OCI-LY7 (cell line): ENCODE data around the gene CERCAM. TPM values are rescaled to one million over a fixed set of nuclear protein-coding genes. Genes with fewer than 3 reads are reported as not detected.

ENCODE experiments used
- BruUV-seq: library from RNA; stranded (reverse); fragments of 400-500 nt; replicated peaks from 2 replicates; lab custom pipeline; 2021; lab: Mats Ljungman, UMichigan
- CTCF ChIA-PET: fragments of 300-600 bp; sonication (Branson Sonifier 250); formaldehyde crosslinking; loops from one replicate; lab custom pipeline; 2022; ENCODE audit warnings: antibody characterized with exemption; ENCODE audit not compliant: unreplicated experiment; lab: Charles Lee
- POLR2A ChIA-PET: fragments of 300-600 bp; sonication (Branson Sonifier 250); formaldehyde crosslinking; loops from one replicate; lab custom pipeline; 2022; ENCODE audit warnings: antibody characterized with exemption; lab: Charles Lee
- DNase-seq: peaks from one replicate; pipeline ENCODE4 v3.0.0-alpha.2; 2015; ENCODE audit warnings: low spot score
- H2AFZ ChIP-seq: fragments of 200-600 bp; sonication (generic), shearing (Covaris generic); 2 replicates; pipeline ENCODE4 v1.6.1; 2014; ENCODE audit warnings: mild to moderate bottlenecking, antibody characterized with exemption, low read length, moderate library complexity
- H3K27ac ChIP-seq: fragments of 200-600 bp; sonication (generic); 2 replicates; pipeline ENCODE4 v1.5.1; 2014; ENCODE audit warnings: mixed run types, low read depth, mild to moderate bottlenecking, moderate library complexity, low read length, inconsistent platforms; ENCODE audit not compliant: poor library complexity, severe bottlenecking
- H3K36me3 ChIP-seq: fragments of 200-600 bp; sonication (generic); 2 replicates; pipeline ENCODE4 v1.6.1; 2014; ENCODE audit warnings: mild to moderate bottlenecking, antibody characterized with exemption, low read length, moderate library complexity, mixed read lengths; ENCODE audit not compliant: insufficient read depth
- H3K4me1 ChIP-seq: fragments of 200-600 bp; sonication (generic); 2 replicates; pipeline ENCODE4 v1.5.1; 2014; ENCODE audit warnings: mild to moderate bottlenecking, low read length; ENCODE audit not compliant: insufficient read depth, poor library complexity, severe bottlenecking
- H3K4me2 ChIP-seq: fragments of 200-600 bp; sonication (generic); 2 replicates; pipeline ENCODE4 v1.6.1; 2014; ENCODE audit warnings: mild to moderate bottlenecking, low read length
- H3K4me3 ChIP-seq: fragments of 200-600 bp; sonication (generic); 2 replicates; pipeline ENCODE4 v1.5.1; 2014; ENCODE audit warnings: mild to moderate bottlenecking, low read depth, low read length; ENCODE audit not compliant: poor library complexity, severe bottlenecking
- H3K79me2 ChIP-seq: fragments of 200-600 bp; sonication (generic); 2 replicates; pipeline ENCODE4 v1.6.1; 2016; ENCODE audit warnings: low read depth, mild to moderate bottlenecking, low read length, moderate library complexity, mixed read lengths; ENCODE audit not compliant: insufficient read depth
- H3K9me2 ChIP-seq: fragments of 200-600 bp; sonication (generic); 2 replicates; pipeline ENCODE4 v1.6.1; 2016; ENCODE audit warnings: mild to moderate bottlenecking, low read length, mixed read lengths; ENCODE audit not compliant: insufficient read depth
- H3K9me3 ChIP-seq: fragments of 200-600 bp; sonication (generic); 2 replicates; pipeline ENCODE4 v1.6.1; 2014; ENCODE audit warnings: mild to moderate bottlenecking, mixed run types, low read length, mixed read lengths
- H4K20me1 ChIP-seq: fragments of 200-600 bp; sonication (generic); 2 replicates; pipeline ENCODE4 v1.6.1; 2014; ENCODE audit warnings: mild to moderate bottlenecking, antibody characterized with exemption, low read length, moderate library complexity, mixed read lengths; ENCODE audit not compliant: insufficient read depth
- CTCF ChIP-seq: fragments of 200-600 bp; sonication (generic); conservative IDR thresholded peaks from 2 replicates; pipeline ENCODE4 v1.5.1; 2014; ENCODE audit warnings: mild to moderate bottlenecking, antibody characterized with exemption, low read length, moderate library complexity, mixed read lengths
- EZH2phosphoT487 ChIP-seq: fragments of 200-600 bp; sonication (generic); IDR thresholded peaks from 2 replicates; pipeline ENCODE4 v1.6.1; 2018; ENCODE audit warnings: low read depth, borderline replicate concordance, mild to moderate bottlenecking, mixed run types, antibody characterized with exemption, low read length, moderate library complexity, mixed read lengths
- intact Hi-C: fragments of 100-400 bp; cut with micrococcal nuclease; formaldehyde crosslinking; loops from one replicate; pipeline ENCODE4 v1.10.0; 2022; ENCODE audit not compliant: unreplicated experiment
- total RNA-seq, 2 experiments: library from RNA; depleted of rRNA in 1 of 2; stranded (reverse); fragments of >200 nt in 1 of 2; shearing (Covaris generic) in 1 of 2; gene quantifications; 2 replicates each; pipeline ENCODE4 v1.2.3, GENCODE V29; 2014 to 2022

CERCAM gene
- total RNA-seq, 2 experiments from 2014 or later: 2.7 to 3.5 TPM

GRCh38 chr9:128409978-128410377 lies 10.7 kb upstream of the CERCAM start:
- H3K9me3 ChIP-seq: no peaks in the 10 kb centered on the region
- DNase-seq: no peak
- no peak overlapping the region for H3K4me3 ChIP-seq
- H3K36me3 ChIP-seq: no peaks in the 10 kb centered on the region
- POLR2A ChIA-PET: no interaction called here
- H3K27ac ChIP-seq: no peak overlapping the region
- TF ChIP-seq CTCF (peak; percentile 40), EZH2phosphoT487 (no peak)
- BruUV-seq: no TSS peak
- H3K79me2 ChIP-seq: no peaks in the 10 kb centered on the region
- H2AFZ ChIP-seq: no peak overlapping the region
- H4K20me1 ChIP-seq: no peaks in the 10 kb centered on the region
- no peak overlapping the region for H3K4me2 ChIP-seq
- intact Hi-C loops: no loop called here
- no peaks in the 10 kb centered on the region for H3K9me2 ChIP-seq
- CTCF ChIA-PET: interaction anchor here (1.3 kb wide), 1 partner anchor 39 kb away, joined by 3 read pairs; the partner anchor contains the start of gene URM1
- H3K4me1 ChIP-seq: no peaks in the 10 kb centered on the region

- DNase-seq: no peak
- TF ChIP-seq EZH2phosphoT487: no peak
- TF ChIP-seq CTCF: no peak
Observed at GRCh38 chr9:128411364-128412119, 9.1 kb upstream of the CERCAM start.

More at GRCh38 chr9:128411364-128412119, 9.1 kb upstream of the CERCAM start:
- no peak overlapping the region for H3K4me2 ChIP-seq
- POLR2A ChIA-PET: no interaction called here
- no peaks in the 10 kb centered on the region for H4K20me1 ChIP-seq
- H3K36me3 ChIP-seq: no peaks in the 10 kb centered on the region
- no peaks in the 10 kb centered on the region for H3K9me3 ChIP-seq
- no peak overlapping the region for H3K27ac ChIP-seq
- H3K4me1 ChIP-seq: peaks cover 6% of the 10 kb centered on the region
- no peak overlapping the region for H2AFZ ChIP-seq
- CTCF ChIA-PET: interaction anchor here (1.3 kb wide), 1 partner anchor 40 kb away, joined by 3 read pairs; the partner anchor contains the start of gene URM1
- H3K4me3 ChIP-seq: no peak overlapping the region
- BruUV-seq: no TSS peak
- intact Hi-C loops: loop anchor here (1.0 to 2.0 kb wide), 3 partner anchors 41 to 117 kb away; partner anchors contain the start of gene URM1
- H3K79me2 ChIP-seq: no peaks in the 10 kb centered on the region
- H3K9me2 ChIP-seq: no peaks in the 10 kb centered on the region
